Upper lobe of left lung (tissue), 4 donors: Measurements from ENCODE around the gene IL16.

ENCODE experiments used
- EP300 ChIP-seq, 4 donors: sonication (generic); formaldehyde crosslinking; IDR thresholded peaks; one replicate each; pipeline ENCODE4 v1.5.1; 2017; ENCODE audit warnings: antibody characterized with exemption in 4 of 4, control low read depth in 2 of 4
- POLR2A ChIP-seq, 4 donors: fragments of 450-650 bp; IDR thresholded peaks; one replicate each; pipeline ENCODE4 v1.5.1; 2016 to 2017; ENCODE audit warnings: antibody characterized with exemption in 4 of 4, mild to moderate bottlenecking in 2 of 4
- POLR2AphosphoS5 ChIP-seq, 2 donors: sonication (generic); formaldehyde crosslinking; IDR thresholded peaks; one replicate each; pipeline ENCODE4 v1.5.1; 2017; ENCODE audit warnings: antibody characterized with exemption in 2 of 2
- TF ChIP-seq, protein P1 (sequence below), 6 experiments: fragments of 450-650 bp in 4 of 6; fragments of 200-600 bp in 2 of 6; sonication (generic) in 2 of 6; IDR thresholded peaks; one replicate each; pipeline ENCODE4 v1.5.1; 2016 to 2019; ENCODE audit warnings: antibody characterized with exemption in 6 of 6

DNA sequence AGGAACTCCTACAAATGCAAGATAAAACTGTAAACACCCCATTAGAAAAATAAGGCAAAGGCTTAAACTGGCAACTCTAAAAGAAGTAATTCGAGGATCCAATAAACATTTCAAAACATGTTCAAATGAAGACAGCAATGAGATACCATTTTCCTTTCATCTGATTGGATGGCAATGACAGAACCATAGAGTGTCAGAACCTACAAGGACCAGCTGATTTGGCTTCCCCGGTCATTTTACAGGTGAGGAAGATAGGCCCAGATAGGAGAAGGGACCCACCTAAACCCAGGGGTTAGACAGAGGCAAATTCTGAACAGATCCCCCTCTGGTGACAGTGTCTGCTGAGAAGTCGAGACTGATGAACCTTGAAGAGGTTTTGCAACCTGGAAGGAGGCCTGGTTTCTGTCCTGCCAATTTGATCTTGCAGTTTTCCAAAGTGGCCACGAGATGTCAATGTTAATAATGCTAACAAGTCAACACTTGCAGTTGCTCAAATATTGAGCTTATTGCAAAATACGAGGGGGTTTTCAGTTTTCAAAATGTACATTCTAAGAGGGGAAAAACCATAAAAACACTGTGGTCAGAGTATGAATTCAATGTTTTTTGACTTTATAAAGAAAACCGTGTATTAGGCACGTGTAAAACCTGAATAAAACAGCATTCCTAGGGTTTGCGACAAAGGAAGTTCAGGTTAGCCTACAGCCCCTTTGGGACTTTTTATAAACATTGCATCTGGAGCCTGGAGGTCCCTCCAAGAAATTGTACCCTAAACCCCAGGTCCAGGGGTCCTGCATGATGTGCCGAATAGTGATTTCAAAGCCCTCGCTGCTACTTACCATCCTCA lies 41.1 kb upstream of the IL16 start:
- TF ChIP-seq, protein P1, sequence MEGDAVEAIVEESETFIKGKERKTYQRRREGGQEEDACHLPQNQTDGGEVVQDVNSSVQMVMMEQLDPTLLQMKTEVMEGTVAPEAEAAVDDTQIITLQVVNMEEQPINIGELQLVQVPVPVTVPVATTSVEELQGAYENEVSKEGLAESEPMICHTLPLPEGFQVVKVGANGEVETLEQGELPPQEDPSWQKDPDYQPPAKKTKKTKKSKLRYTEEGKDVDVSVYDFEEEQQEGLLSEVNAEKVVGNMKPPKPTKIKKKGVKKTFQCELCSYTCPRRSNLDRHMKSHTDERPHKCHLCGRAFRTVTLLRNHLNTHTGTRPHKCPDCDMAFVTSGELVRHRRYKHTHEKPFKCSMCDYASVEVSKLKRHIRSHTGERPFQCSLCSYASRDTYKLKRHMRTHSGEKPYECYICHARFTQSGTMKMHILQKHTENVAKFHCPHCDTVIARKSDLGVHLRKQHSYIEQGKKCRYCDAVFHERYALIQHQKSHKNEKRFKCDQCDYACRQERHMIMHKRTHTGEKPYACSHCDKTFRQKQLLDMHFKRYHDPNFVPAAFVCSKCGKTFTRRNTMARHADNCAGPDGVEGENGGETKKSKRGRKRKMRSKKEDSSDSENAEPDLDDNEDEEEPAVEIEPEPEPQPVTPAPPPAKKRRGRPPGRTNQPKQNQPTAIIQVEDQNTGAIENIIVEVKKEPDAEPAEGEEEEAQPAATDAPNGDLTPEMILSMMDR (IDR thresholded peaks at IDR 0.05) = peak; percentile 39 to 67 (median 56)
- no peak for TF ChIP-seq POLR2A (IDR thresholded peaks at IDR 0.05)
- no peak for TF ChIP-seq POLR2AphosphoS5 (IDR thresholded peaks at IDR 0.05)
- peak in 1 of 4 donors; percentile 27 for TF ChIP-seq EP300 (IDR thresholded peaks at IDR 0.05)
